ENCODE measurements around the gene TXNRD3. TPM values are rescaled to one million over a fixed set of nuclear protein-coding genes. Genes with fewer than 3 reads are reported as not detected.

TXNRD3 gene
- total and polyA plus RNA-seq, 2 of the 4 experiments (the other 2 are of a cell fraction), result 3.9 to 8.4 TPM

DNA sequence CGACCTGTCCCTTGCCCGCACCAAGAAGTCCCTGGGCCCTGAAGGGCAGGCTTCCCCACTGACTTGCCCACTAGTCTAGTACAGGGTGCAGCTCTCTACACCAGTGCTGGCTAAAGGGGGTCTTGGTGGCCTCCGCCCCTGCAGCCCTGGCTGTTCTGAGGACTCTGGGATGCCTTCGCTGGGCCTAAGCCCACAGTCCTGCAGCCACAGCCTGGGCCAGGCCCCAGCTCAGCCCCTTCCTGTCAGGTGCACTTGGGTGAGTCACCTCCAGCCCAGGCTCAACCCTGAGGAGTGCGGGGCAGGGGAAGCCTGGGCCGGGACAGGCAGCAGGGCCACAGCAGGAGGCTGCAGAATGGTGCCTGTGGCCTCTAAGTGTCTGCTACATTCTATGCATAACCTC is 97.2 kb downstream of the TXNRD3 start:
- Histone ChIP-seq H2BK5ac (ENCODE audit: low read depth, low read length, poor library complexity, severe bottlenecking) (no peak overlapping the region), H3K4me1 (ENCODE audit: control insufficient read depth, insufficient read depth, low read length) (no peaks in the 10 kb centered on the region), H3K27me3 (ENCODE audit: control insufficient read depth, insufficient read depth, low read length) (peaks cover 14% of the 10 kb centered on the region; the same call in 1 of the 2 replicates), H3K27ac (ENCODE audit: insufficient read depth, low read length) (no peak overlapping the region), H3K23ac (ENCODE audit: low read depth, low read length) (no peak overlapping the region), H3K4me3 (ENCODE audit: insufficient read depth, low read depth, low read length) (no peak overlapping the region), H4K5ac (ENCODE audit: low read depth, low read length) (no peak overlapping the region), H3K9ac (ENCODE audit: low read depth, low read length) (no peak overlapping the region), H2AK9ac (replicated peaks; ENCODE audit: low read depth, low read length, poor library complexity) (no peak overlapping the region), H4K91ac (ENCODE audit: insufficient read depth, low read depth, low read length) (no peak overlapping the region), H2AFZ (replicated peaks; ENCODE audit: low read length, poor library complexity) (no peak overlapping the region), H3K36me3 (ENCODE audit: control insufficient read depth, insufficient read depth, low read length) (no peaks in the 10 kb centered on the region), H2BK15ac (ENCODE audit: low read depth, low read length) (no peak overlapping the region), H2BK20ac (ENCODE audit: low read depth, low read length) (no peak overlapping the region), H3K79me1 (ENCODE audit: low read depth in 1 of 2, low read length in 2 of 2) (no peaks in the 10 kb centered on the region), H3K18ac (ENCODE audit: low read depth, low read length) (no peak overlapping the region), H2AK5ac (ENCODE audit: low read depth, low read length) (no peak overlapping the region), H3K4ac (ENCODE audit: low read depth, low read length) (no peak overlapping the region), H2BK120ac (ENCODE audit: low read depth, low read length) (no peak overlapping the region), H3K14ac (replicated peaks; ENCODE audit: low read depth, low read length) (no peak overlapping the region), H4K8ac (ENCODE audit: low read depth in 2 of 2, low read length in 2 of 2) (no peak overlapping the region), H3K4me2 (ENCODE audit: low read depth, low read length) (no peak overlapping the region), H3K9me1 (ENCODE audit: insufficient read depth, low read length) (no peaks in the 10 kb centered on the region), H3K9me3 (ENCODE audit: control insufficient read depth, insufficient read depth, low read length) (no peaks in the 10 kb centered on the region), H3K56ac (ENCODE audit: extremely low read depth, insufficient read depth, low read length) (no peak overlapping the region), H4K20me1 (ENCODE audit: insufficient read depth, low read length) (no peaks in the 10 kb centered on the region)
- intact Hi-C loops (cut with micrococcal nuclease), result no loop called here
- ChIA-PET CTCF (no interaction called here), POLR2A (ENCODE audit: unreplicated experiment) (no interaction called here)
- ATAC-seq (ENCODE audit: low read depth) (no peak; the same call in 1 of the 2 replicates), DNase-seq (no peak)
- in situ Hi-C loops (cut with MboI; ENCODE audit: low sequenced_read_pairs), result no loop called here
- no CpG with 5 or more reads among the region's 6 CpGs for WGBS, 2 experiments (ENCODE audit: extremely low coverage in 2 of 2, insufficient read length in 1 of 2)
- no TSS peak for BruUV-seq (replicated peaks)
- dilution Hi-C loops (cut with HindIII; ENCODE audit: low sequenced_read_pairs, unreplicated experiment), result no loop called here
- TF ChIP-seq, protein P1, sequence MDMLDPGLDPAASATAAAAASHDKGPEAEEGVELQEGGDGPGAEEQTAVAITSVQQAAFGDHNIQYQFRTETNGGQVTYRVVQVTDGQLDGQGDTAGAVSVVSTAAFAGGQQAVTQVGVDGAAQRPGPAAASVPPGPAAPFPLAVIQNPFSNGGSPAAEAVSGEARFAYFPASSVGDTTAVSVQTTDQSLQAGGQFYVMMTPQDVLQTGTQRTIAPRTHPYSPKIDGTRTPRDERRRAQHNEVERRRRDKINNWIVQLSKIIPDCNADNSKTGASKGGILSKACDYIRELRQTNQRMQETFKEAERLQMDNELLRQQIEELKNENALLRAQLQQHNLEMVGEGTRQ (IDR thresholded peaks at IDR 0.05; ENCODE audit: low read depth, low read length), result no peak
- TF ChIP-seq RCOR1 (IDR thresholded peaks at IDR 0.05; ENCODE audit: insufficient replicate concordance, low read length), result no peak
- TF ChIP-seq MAZ (IDR thresholded peaks at IDR 0.05; ENCODE audit: borderline replicate concordance, low read depth, low read length), result no peak
- TF ChIP-seq CHD1 (IDR thresholded peaks at IDR 0.05; ENCODE audit: low read depth, low read length), result no peak
- no peak for TF ChIP-seq RAD21 (IDR thresholded peaks at IDR 0.05; ENCODE audit: low read length)
- no peak for TF ChIP-seq BHLHE40 (IDR thresholded peaks at IDR 0.05; ENCODE audit: low read depth, low read length)
- TF ChIP-seq, protein P2, sequence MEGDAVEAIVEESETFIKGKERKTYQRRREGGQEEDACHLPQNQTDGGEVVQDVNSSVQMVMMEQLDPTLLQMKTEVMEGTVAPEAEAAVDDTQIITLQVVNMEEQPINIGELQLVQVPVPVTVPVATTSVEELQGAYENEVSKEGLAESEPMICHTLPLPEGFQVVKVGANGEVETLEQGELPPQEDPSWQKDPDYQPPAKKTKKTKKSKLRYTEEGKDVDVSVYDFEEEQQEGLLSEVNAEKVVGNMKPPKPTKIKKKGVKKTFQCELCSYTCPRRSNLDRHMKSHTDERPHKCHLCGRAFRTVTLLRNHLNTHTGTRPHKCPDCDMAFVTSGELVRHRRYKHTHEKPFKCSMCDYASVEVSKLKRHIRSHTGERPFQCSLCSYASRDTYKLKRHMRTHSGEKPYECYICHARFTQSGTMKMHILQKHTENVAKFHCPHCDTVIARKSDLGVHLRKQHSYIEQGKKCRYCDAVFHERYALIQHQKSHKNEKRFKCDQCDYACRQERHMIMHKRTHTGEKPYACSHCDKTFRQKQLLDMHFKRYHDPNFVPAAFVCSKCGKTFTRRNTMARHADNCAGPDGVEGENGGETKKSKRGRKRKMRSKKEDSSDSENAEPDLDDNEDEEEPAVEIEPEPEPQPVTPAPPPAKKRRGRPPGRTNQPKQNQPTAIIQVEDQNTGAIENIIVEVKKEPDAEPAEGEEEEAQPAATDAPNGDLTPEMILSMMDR (conservative IDR thresholded peaks at IDR 0.05; ENCODE audit: low read depth, low read length), result no peak
- TF ChIP-seq RFX5 (IDR thresholded peaks at IDR 0.05; ENCODE audit: low read depth, low read length), result no peak
- TF ChIP-seq NFE2L2 (IDR thresholded peaks at IDR 0.05; ENCODE audit: low read depth, low read length), result no peak
- no peak for TF ChIP-seq SMC3 (IDR thresholded peaks at IDR 0.05; ENCODE audit: low read depth, low read length)
- no peak for TF ChIP-seq FOS (IDR thresholded peaks at IDR 0.05; ENCODE audit: low read depth, low read length)
- TF ChIP-seq, protein P3, sequence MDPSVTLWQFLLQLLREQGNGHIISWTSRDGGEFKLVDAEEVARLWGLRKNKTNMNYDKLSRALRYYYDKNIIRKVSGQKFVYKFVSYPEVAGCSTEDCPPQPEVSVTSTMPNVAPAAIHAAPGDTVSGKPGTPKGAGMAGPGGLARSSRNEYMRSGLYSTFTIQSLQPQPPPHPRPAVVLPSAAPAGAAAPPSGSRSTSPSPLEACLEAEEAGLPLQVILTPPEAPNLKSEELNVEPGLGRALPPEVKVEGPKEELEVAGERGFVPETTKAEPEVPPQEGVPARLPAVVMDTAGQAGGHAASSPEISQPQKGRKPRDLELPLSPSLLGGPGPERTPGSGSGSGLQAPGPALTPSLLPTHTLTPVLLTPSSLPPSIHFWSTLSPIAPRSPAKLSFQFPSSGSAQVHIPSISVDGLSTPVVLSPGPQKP (IDR thresholded peaks at IDR 0.05; ENCODE audit: borderline replicate concordance, low read depth, low read length), result no peak
